HG03571 (cell line): ENCODE measurements around the gene LY6G5C.
A peak's percentile ranks its signal among the peaks of the same experiment; 100 is the strongest.

Experiments used
- ATAC-seq: cut with Tn5 transposase; IDR thresholded peaks from one replicate; pipeline ENCODE4 v1.9.1; 2021; ENCODE audit not compliant: unreplicated experiment

The LY6G5C gene

GRCh38 chr6:31691564-31692108, 10.8 kb upstream of the LY6G5C start:
- ATAC-seq, result no peak

GRCh38 chr6:31691078-31691463, 10.2 kb upstream of the LY6G5C start:
- ATAC-seq, result no peak

GRCh38 chr6:31690231-31691077, 9.6 kb upstream of the LY6G5C start:
- no peak for ATAC-seq

DNA sequence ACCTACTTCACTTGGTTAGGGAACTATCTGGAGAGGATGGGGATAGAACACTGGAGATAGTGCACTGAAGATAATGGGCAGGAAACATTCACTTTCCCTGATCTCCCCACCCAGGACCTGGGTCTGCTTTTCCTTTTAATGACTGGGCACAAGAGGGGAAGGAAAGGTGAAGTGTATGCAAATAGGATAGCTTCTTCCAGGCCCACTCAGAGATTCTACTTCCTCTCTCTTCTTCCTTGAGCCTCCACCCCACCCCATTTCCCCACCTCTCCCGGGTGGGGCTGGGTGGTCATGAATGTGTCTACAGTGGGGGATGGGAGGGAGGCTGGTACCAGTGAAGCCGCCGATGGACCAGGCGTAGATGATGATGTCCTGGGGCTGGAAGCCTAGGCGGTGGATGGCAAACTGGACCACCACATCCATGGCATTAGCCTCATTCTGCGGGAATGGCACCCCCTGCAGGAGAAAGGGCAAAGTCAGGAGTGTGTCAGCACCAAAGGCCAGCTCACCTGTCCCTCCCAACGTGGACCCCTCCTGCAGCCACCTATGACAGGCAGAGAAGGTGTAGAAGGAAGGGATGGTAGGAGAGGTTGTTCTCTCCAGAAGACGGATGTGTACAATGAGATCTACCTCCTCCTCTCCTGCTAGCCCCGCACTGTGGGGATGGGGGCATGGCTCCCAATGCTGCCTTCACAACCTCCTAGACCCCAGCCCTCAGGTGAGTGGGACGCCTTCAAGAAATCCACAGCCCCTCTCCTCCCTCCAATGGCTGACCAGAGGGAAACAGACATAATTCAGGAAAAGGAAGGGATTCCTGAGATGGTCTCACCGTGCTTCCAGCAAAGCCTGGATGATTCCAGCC, 8.6 kb upstream of the LY6G5C start:
- ATAC-seq, result no peak

GRCh38 chr6:31687860-31688693, 7.2 kb upstream of the LY6G5C start:
- no peak for ATAC-seq

GRCh38 chr6:31687321-31687720, 6.5 kb upstream of the LY6G5C start:
- ATAC-seq, result no peak

GRCh38 chr6:31686483-31686882, 5.6 kb upstream of the LY6G5C start:
- ATAC-seq, result no peak

- no peak for ATAC-seq
Measured at GRCh38 chr6:31683591-31683990, 2.7 kb upstream of the LY6G5C start.

DNA sequence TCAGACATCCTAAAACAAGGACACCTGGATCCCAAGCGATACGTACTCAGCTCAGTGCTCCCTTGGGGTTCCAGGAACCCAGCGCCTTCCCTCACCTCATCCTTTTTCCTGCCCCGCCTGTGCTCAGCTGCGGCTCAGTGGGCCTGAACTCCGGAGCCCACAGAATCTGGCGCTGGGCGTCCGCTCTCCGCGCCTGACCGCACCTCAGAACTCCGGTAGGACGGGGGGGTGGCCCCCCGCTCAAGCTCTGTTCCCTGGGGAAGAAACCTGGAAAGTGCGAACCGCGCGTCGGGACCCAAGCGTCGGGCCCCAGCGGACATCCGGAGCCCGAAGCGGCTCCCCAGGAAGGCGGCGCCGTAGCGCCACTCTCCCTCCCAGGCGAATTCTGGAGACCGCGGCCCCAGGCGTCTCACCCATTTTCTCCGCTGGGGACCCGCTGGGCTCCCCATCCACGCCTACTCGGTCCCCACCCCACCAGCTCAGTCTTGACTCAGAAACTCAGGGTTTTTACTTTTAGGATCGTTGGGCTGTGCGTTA, 336 bp upstream of the LY6G5C start:
- no peak for ATAC-seq

GRCh38 chr6:31677955-31678354, 2.9 kb downstream of the LY6G5C start:
- no peak for ATAC-seq

- no peak for ATAC-seq
Measured at GRCh38 chr6:31676904-31677303, 4.0 kb downstream of the LY6G5C start.

DNA sequence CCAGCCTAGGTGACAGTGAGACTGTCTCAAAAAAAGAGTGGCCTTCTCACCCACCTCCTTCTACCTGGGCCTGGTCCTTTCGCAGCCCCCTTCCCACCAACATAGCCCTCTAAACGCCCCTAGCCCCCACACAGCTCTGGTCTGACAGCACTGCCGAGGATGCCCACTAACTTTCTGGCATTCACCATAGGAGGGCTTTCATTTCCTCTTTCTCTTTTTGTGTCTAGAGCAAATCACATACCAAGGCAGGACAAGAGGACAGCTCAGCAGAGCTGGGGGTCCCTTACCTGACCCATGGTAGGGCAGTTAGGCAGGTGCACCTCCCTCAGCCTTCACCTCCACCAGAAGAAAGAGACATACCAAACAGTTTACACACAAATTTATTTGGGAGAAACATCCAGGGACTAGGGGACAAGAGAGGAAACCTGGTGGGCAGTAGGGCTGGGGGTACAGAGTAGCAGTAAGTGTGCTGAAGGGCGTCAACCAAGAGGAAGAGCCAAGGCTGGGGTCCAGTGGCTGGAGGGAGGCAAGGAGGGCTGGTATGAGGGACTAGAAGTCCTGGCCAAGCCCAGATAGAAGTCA, 4.5 kb downstream of the LY6G5C start:
- ATAC-seq, result no peak

DNA sequence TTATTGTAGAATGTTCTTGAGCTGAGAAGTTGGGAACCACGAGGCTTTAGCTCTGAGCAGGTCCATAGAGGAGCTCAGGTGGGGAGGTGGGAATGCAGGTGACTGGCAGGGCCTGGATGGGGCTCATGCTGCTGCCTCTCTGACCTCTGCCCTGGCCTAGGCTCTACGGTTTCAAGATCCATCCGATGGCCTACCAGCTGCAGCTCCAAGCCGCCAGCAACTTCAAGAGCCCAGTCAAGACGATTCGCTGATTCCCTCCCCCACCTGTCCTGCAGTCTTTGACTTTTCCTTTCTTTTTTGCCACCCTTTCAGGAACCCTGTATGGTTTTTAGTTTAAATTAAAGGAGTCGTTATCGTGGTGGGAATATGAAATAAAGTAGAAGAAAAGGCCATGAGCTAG, 11.2 kb downstream of the LY6G5C start, which contains the start of gene LY6G5B:
Gene LY6G5B (plus strand): TSS at position 301 of the 400 bp plus-strand sequence. CDS start 975 bp downstream, outside the sequence.
- no peak for ATAC-seq

- ATAC-seq, result no peak
Measured at GRCh38 chr6:31666337-31666965, 14.4 kb downstream of the LY6G5C start.

DNA sequence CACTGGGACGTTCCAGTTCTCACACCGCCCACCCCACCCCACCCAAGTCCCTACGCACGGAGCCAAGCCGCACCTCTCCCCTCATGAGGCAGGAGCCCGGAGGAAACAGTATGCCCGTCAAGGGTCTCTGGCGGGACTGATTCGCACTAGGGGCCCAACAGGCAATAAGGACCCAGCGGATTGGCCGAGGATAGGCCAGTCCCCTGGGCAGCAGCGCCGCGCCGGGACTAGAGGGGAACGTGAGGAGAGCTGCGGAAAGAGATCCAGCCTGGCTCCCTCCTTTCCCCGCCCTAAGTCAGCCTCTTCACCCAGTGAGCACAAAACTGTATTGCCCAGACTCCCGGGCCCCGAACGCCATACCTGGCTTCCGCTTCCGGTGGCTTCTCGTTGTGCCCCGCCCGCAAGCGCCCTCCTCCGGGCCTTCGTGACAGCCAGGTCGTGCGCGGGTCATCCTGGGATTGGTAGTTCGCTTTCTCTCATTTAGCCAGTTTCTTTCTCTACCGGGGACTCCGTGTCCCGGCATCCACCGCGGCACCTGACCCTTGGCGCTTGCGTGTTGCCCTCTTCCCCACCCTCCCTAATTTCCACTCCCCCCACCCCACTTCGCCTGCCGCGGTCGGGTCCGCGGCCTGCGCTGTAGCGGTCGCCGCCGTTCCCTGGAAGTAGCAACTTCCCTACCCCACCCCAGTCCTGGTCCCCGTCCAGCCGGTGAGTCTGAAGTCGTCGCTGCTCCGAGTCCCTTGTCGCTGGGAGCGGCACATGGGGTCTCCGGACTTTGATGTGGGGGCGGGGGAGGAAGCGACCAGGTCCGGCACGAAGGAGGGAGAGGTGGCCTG, 15.1 kb downstream of the LY6G5C start, which contains the start of gene CSNK2B:
Gene CSNK2B (plus strand): TSS at position 580 of the 836 bp plus-strand sequence. CDS start 752 bp downstream, outside the sequence.
- ATAC-seq, result peak; percentile 68

DNA sequence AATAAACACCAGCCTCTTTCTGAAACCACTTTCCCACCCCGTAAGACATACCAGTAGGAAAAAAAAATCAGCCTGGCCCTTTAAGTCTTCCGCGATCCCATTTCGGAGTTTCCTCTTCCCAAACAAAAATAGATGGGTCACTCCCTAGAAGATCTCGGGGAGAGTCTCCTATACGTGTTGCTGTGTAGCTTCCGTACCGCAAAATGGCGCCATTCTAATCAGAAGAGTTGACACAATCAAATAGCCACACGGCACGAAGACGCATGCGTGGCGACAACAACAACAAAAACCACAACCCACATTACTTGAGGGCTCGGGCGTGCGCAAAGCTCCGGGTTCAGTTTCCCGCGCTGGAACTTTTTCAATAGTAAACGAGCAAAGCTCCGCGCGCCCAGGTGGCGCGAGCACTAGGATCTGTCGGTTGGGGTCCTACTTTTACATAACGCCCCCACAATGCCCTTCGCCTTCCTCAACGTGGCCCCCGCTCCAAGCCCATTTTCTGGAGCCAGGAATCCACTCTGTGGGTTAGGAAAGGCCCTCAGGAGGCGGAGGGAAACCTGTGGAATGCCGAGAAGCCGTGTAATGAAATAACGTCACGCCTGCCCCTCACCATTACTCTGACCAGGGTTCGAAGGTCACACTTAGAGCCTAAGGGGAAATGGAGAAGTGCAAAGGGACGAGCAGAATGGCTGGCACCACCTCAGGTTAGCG, 15.9 kb downstream of the LY6G5C start, which contains the start of gene GPANK1:
Gene GPANK1 (minus strand): TSS at position 208 of the 711 bp plus-strand sequence. CDS start 519 bp downstream, outside the sequence.
- ATAC-seq, result no peak

DNA sequence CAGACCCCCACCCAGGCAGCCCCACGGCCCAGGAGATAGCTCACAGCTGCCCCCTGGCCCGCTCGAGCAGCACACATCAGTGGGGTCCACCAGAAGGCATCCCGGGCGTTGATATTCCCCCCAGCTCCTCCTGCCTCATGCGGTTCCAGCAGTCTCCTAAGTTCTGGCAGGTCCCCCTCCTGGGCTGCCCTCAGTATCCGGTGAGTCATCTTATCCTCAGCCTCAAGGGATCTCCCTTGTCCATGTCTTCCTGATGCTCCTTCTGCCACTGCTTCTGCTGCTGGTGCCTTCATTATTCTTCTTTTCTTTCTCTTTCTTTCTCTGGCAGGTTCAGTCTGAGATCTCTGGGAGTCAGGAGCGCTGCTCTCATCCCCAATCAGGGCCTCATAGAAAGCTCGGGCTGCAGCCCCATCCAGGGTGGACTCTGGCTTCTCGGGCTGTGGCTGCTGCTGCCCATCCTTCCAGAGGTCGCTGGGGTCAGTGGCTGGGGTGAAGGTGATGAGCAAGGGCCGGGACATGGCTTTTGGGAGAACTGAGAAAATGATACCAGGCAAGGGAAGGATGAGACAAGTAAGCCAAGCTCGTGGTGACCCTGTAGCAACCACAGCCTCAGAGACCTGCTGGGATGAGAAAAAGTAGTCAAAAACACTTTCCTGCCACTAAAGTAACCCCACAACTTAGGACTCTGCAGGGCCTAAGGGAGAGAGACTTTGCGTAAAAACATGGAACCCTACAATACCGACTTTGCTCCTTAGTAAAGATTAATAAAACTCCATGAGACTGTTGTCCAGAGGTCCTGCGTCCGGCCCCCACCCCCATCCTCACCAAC, 16.7 kb downstream of the LY6G5C start:
- ATAC-seq, result no peak
